C4-2B (cell line): Measurements from ENCODE around the gene UBR4.
A peak's percentile ranks its signal among the peaks of the same experiment; 100 is the strongest.
"Not testable (repeated sequence)": the region's sequence is repeated elsewhere in the genome, so short reads cannot be mapped to it uniquely, and the experiment has no call there.

ENCODE experiments used
- H3K27ac ChIP-seq: fragments of 450-650 bp; 2 replicates; pipeline ENCODE4 v1.5.1; 2017
- CTCF ChIP-seq: fragments of 450-650 bp; conservative IDR thresholded peaks from 2 replicates; pipeline ENCODE4 v1.5.1; 2017; ENCODE audit warnings: mild to moderate bottlenecking
- ZFX ChIP-seq: fragments of 450-650 bp; IDR thresholded peaks from 2 replicates; pipeline ENCODE4 v1.6.1; 2017

Gene UBR4

GRCh38 chr1:19182223-19182622 lies 27.8 kb downstream of the UBR4 start:
- H3K27ac ChIP-seq = no peak overlapping the region
- TF ChIP-seq ZFX = no peak
- no peak for TF ChIP-seq CTCF

GRCh38 chr1:19180265-19180657 lies 29.8 kb downstream of the UBR4 start:
- not testable (repeated sequence) for H3K27ac ChIP-seq

GRCh38 chr1:19179597-19180264 lies 30.3 kb downstream of the UBR4 start:
- H3K27ac ChIP-seq = no peak overlapping the region
- TF ChIP-seq CTCF (peak; percentile 35), ZFX (no peak)

- TF ChIP-seq CTCF = no peak
- TF ChIP-seq ZFX = no peak
- no peak overlapping the region for H3K27ac ChIP-seq
These were observed 31.2 kb downstream of the UBR4 start for GRCh38 chr1:19178734-19179398.

- H3K27ac ChIP-seq = no peak overlapping the region
- TF ChIP-seq CTCF = no peak
- TF ChIP-seq ZFX = no peak
These were observed 32.3 kb downstream of the UBR4 start for GRCh38 chr1:19177811-19178210.

GRCh38 chr1:19169642-19170041 lies 40.4 kb downstream of the UBR4 start:
- no peak overlapping the region for H3K27ac ChIP-seq
- TF ChIP-seq ZFX = no peak
- TF ChIP-seq CTCF = no peak

- H3K27ac ChIP-seq = no peak overlapping the region
- TF ChIP-seq ZFX (no peak), CTCF (no peak)
These were observed 42.9 kb downstream of the UBR4 start for GRCh38 chr1:19167140-19167539.

- TF ChIP-seq ZFX = no peak
- no peak for TF ChIP-seq CTCF
- H3K27ac ChIP-seq = no peak overlapping the region
These were observed 44.0 kb downstream of the UBR4 start for GRCh38 chr1:19166066-19166465.
